Stimulated activated CD4-positive, alpha-beta T cell treated with anti-CD3 and anti-CD28 coated beads, Interleukin-1b, Interleukin-23, amount 100 ng/mL, for 4 hours (primary cell): ENCODE data around the gene HPS1.

Experiments used
- DNase-seq, 2 donors: peaks; one replicate each; pipeline ENCODE4 v3.0.0-alpha.2; 2020; ENCODE audit warnings: low read depth in 2 of 2

Gene HPS1

DNA sequence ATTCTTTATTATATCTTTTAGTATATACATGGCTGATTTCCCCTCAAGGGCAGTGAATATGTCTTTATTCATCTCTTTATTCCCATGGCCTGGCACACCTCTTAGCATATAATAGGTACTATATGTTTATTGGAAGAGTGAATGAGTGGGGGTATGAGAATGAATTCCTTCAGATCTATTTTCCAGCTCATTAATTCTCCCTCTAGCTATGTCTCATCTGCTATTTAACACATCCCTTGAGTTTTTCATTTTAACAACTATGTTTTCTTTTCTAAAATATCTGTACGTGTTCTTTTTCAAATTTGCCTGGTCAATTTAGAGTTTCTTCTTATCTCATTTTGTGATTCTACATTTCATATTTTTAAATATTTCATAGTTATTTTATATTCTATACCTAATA lies 14.4 kb downstream of the HPS1 start:
- DNase-seq = no peak

DNA sequence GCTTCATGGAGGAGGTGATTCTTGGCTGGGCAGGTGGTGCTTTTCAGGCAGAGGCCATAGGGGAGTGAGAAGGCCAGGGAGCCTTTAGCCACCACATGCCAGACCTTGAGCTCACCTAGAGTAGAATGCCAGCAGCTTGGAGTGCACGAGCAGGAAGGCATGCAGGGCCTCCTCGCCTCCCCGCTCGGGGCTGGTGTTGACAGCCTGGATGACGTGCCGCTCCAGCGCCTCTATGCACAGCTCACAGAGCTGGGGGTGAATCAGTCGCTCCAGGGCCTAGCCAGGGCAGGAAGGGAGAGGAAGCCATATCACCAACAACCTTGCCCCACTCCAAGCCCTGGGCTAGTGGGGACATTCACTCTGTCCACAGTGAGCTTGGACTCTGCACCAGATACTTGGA lies 15.7 kb downstream of the HPS1 start:
- DNase-seq = no peak

DNA sequence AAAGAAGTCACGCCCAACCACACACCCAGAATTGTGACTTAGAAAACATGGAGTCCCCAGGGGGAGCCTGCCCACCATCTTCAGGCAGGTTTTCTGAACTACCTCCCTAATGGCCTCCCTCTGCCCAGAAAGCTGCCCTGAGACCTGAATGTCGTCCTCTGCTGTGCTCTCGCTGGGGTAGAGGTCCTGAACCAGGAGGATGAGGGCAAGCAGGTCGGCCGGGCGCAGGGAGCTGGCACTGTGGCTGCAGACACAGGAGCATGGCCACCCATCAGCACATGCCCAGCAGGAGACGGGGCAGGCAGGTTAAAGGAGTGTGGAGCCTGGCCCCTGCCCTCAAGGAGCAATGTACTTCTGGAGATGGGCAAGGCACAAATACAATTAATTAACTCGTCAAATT lies 16.3 kb downstream of the HPS1 start:
- DNase-seq = no peak

DNA sequence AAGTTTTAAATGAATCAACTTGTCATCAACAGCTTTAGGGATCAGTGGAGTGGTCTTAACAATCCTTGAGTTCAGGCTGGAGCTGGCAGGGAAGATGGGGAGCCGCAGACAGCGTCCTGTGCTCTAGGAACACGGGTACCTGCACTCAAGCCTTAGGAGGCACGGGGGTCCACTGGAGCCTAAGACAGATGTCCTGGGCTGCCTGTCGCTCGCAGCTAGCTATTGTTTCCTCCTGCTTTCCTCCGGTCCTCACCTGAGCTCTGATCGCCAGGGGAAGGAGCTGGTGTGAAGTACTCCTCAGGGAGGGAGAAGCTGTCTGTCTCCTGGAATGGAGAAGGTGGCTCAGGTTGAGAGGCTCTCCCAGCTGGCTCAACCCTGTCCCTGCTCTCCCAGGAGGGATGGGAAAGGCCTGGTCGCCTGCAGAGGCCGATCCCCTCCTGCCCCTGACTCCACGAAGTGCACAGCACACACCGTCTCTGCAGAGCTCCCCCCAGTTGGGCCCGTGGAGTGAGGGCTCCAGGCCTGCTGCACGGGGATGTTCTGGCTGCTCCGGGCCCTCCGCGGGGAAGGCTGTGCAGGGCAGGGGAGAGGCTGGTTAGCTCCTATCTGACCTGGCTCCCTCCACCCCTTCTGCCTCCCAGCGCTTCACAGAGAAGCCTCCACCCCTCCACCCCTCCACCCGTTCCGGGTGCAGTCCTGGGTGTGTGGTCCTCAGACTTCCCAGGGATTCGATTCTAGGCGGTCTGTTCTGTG lies 17.2 kb downstream of the HPS1 start:
- DNase-seq = no peak

DNA sequence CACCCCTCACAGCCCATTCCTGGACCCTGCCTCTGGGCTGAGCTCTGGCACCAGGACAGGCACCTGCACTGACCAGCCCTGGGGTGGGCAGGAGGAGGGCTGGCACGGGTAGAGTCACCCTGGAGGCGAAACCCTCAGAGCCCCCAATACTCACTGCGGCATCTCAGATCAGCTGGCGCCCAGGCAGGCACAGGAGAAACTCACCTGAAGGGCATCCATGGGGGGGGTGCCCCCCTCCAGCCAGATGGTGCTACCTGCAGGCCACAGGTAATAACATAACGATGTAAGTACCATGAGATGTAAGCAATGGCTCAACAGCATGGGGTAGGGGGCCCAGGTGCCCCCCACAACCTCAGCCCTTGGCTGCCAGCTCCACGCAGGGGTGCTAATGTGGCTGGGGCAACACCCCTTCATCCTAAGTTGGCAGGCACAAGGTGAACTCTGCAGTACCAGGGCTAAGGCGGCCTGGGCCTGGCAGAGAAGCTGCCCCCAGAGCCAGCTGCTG lies 19.7 kb downstream of the HPS1 start:
- no peak for DNase-seq

DNA sequence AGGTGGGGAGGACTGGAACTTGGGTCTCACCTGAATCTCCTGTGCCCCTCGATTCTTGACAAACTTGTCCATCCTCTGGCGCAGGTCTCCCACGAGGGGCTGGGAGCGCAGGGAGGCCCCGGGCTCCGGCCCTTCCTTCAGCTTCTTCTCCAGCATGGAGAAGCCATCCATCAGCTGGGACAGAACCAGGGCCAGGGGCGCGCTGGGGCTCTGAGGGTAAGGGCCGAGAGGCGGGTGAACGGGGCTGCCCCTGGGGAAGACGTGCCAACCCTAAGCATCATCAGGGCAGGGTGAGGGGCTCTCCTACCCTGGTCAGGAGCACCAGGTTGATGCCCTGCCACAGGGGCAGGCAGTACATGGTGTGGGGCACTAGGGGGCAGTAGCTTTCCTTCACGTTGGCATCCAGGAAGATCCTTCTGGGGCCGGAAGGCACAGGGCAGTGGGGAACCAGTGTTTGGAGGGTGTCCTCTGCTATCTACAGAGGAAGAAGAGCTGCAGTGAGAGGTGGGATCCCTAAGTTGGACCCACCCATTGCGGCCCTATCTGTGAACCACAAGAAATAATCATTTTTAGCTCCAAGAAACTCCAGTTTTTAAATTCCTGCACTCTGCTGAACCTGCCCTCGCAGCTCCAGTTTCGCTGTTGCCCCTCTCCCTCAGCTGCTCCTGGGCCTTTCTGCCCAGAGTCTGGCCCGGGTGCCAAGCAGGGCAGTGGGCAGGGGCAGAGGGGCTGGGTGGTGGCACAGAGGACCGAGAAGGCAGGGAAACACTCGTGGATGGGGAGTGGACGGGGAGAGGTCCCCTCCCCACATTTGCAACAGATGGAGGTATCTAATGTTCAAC lies 21.0 kb downstream of the HPS1 start:
- DNase-seq = peak; percentile 15 to 32

DNA sequence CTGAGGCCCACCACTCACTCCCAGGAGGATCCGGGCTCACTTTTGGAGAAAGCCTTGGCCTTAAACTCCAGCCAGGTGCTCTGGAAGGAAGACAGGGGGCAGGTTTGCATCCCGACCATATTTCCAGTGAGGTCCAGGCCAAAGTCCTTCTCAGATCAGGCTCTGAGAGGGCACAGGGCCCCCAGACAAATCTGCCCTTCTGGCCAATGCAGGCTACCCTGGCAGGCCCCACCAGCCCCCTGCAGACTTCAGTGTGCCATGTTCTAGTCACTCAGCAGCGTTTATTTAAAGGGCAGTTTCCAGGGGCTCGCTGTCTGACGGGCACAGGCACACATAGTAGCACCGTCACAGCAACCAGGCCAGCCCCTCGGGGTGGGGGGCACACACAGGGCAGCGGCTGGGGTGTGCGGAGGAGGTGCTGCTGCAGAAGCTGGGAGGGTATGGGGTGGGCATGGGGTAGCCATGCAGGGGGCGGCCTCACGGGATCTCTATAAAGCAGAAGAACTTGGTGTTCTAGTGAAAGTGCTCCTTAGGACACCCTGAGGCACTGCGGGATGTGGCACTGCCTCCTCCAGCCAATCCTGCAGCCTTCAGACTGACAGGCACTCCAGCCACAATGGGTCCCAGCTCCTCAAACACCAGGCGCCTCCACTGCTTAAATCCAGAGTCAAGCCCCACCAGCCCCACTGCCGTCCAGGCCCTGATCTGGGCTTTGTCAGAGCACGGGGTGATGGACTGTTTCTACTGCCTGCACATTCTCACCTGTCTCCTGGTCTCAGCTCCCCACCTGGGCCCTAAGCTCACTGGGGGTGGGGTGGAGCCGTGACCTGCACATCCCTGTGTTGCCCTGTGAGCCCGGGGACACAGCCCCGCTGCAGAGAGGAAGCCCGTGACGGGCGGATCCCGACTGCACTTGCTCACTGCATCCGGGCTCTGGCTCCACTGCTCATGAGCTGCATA lies 22.2 kb downstream of the HPS1 start:
- no peak for DNase-seq

DNA sequence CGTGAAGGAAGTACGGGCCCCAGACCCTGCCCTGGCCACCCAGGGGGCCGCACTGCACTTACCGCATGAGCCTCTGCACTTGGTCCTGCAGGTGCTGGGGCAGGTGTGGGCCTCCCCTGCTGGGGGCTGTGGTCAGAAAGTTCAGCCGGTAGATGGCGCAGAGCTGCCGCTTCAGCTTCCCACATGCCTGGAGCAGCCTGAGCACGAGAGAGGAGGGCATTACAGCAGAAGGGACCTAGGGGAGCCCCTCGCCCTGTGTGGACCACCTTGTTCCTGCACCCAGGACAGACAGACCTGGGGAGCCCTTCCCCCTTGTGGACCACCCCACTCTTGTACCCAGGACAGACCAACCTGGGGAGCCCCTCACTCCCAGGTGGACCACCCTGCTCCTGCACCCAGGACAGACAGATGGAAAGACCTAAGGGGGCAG lies 23.0 kb downstream of the HPS1 start:
- no peak for DNase-seq

DNA sequence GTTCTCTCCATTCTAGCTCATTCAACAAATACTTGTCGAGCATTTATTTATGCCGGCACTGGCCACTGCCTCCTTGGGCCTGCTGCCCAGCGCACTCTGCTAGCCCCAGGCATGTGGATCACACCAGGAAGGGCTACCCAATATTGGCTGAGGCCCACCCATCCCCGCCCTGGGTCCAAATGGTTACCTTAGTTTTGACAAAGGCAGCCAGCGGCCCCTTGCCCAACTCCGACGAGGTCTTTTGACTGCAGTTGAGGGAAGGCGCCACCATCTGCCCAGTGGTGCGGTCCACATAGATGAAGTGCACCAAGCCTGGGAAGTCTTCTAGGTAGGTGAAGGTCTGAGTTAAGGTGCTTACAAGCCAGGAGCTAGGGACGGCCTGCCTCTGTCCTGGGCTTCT lies 24.6 kb downstream of the HPS1 start:
- DNase-seq = no peak

DNA sequence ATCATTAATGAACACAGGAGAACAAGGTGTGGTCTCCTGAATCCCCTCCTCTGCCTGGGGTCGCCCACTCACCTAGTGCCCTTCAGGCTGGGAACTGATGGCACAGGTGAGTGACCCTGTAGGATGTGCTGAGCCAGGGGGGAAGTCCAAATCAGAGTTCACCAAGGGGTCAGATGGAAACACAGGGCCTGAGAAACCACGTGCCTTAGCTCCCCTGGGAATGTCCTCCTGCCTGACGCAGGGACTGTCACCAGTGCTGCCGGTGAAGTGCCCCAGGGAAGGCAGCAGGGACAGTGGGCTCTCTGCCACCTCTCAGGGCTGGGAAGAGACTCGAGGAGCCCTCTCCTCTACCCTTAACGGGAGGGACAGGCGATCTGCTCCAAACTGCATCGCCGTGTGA lies 25.9 kb downstream of the HPS1 start:
- DNase-seq = no peak

DNA sequence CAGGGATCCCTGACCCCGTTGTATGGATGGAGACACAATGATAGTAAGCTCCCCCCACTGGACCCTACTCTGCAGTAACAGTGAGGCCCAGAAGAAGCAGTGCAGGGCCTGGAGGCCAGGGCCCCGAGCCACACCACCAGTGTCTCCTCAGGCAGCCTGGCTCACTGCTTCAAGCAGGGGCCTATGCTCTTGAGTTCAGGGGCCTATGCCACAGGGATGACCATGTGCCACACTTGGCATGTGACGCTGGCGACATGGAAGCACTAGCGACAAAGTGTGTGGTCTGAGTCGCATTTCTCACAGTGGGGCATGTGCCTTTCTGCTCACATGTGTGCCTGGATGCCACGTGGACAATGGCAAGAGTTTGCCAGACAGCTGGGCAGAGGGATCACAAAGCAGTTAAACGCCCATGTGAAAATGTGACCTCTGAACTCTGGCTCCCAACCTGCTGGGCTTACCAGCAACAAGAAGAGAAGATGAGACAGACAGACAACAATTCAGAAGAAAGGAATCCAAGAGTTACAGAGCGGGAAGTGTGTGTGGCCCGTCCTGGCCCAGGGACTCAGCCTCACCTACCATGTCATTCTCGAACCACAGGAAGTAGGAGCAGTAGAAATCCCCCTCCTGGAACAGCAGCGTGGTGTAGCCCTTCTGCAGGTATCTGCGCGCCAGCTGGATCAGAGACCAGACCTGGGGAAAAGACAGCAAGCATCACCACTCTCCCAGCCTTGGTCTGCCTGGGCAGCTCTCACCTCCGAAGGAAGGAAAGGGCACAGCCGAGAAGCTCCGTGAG lies 27.1 kb downstream of the HPS1 start:
- DNase-seq = no peak

DNA sequence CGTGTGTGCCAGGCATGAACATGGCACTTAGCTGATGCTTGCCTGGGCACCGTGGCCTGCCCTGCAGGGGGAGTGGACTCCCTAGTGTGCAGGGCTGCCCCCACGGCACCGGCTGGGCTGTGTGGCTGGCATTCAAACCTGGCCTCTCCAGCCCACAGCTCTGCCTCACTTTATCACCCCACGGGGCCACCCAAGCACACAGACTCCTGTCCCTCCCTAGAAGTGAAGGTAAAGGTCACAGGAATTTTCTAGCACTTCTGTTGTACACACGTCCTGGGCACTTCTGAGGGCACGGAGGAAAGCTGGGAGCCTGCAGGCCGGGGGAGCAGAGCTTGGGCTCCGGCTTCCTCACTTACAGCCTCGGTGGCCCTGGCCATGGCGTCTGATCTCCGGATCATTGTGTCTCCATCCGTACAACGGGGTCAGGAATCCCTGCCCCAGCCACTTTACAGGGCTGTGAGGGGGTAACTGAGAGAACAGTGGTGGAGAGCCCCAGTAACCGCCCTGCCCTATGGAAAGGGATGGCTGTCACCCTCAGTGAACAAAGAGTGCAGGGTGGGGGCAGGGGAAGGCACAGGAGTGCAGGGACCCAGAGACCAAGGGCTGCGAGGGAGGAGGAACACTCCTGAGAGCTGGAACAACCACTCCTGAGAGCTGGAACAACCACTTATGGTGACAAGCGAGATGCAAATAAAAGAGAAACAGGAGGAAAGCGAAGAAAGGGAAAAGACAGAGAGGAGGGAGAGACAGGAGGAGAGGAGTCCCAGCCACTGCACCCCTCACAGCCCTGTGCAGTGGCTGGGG lies 27.9 kb downstream of the HPS1 start:
- no peak for DNase-seq

DNA sequence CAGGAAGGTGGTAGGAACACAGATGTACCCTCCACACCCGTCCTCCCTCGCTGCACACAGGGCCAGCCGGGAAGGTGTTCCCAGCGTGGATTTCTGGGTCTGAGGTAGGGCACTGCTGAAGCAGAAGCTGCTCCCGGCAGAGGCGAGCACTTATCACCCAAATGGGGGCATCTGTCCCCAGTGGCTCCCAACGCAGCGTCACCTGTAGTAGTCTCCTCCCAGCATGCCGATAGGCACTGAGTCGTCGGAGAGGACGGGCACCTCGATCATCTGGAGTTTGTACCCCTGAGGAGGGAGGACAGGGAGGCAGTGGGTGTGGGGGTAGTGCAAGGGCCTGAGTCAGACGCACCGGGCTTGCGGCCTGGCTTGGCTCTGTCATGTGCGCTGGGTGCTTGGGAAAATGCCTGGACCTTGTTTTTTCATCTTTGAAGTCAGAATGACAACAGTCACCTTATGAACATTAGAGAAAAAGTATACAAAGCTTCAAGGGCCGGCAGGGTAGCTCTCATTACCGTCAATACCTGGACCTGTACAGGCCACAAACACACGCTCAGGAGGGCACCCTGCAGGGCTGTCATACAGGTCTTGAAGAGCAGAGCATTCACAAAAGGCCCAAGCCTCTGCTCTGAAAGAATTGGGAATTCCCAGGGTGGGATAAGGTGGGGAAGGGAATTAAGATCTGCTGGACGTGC lies 28.6 kb downstream of the HPS1 start:
- no peak for DNase-seq

DNA sequence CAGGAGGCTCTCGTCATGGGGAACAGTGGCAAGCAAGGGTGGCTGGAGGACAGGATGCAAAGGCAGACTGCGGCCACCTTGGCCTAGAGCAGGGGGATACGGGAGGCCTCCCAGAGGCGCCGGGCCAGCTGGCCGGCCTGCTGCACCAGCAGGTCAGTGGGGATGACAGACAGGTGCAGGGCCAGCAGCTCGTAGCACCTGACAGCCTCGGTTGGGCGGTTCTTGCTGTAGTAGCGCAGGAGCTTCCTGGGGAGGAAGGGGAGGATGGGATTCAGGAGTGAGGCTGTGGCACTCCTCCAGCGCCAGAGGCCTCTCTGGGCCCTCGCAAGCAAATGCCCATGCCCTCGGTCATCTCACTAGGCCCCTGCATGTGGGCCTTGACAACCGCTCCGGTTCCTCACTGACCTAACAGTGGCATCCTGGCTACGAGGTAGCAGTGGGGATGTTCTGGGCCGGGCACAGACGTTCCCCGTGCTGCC lies 29.2 kb downstream of the HPS1 start:
- DNase-seq = no peak

DNA sequence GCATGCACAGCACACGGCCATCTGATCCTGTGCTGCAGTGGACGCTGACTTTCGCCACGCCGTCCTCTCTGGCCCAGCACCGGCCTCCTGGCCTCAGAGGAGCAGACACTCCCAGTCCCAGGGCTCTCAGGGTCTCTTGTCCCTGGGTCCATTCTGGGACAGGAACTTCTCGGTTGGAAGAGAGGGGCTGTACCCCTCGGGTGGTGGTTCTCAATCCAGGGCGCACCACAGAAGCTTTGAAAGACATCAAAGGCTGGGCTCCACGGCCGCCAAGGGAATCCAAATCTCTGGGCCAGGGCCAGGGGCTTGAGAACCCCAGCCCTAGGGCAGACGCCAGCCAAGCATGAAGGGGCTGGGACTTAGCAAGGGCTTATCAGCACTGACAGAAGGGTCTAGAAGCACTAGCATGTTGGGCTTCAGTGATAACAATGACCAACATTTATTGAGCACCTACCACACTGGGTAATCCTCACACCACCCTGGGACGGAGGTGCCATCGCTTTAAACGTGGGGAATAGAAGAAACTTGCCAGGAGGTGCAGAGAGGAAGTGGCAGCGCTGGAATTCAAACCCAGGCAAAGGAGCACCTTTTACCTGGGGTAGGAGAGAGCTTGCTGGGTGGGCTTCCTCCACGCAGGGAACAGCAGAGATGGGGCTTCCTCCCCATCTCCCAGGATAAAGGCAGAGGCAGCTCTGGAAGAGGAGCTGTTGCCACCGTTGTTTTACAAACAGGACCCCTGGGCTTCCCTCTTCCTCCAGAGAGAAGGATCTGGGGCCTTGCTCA lies 29.9 kb downstream of the HPS1 start:
- no peak for DNase-seq

DNA sequence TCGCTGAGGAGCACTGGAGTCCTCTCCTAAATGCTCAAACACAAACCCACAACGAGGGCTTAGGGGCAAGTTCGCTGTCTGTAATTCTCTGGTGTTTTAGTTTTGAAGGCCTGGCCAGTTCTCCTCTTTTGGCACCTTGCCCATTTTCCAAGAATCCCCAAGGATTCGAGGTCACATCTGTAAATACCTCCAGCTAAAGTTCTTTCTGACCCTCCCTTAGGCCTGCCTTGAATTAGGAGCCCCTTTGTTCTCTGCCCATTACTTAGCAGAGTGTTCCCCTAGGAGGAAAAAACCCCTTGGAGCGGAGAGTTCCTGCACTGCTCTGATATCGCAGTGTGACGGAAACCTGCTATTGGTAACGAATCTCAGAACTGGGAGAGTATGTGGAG lies 31.0 kb downstream of the HPS1 start:
- DNase-seq = no peak

DNA sequence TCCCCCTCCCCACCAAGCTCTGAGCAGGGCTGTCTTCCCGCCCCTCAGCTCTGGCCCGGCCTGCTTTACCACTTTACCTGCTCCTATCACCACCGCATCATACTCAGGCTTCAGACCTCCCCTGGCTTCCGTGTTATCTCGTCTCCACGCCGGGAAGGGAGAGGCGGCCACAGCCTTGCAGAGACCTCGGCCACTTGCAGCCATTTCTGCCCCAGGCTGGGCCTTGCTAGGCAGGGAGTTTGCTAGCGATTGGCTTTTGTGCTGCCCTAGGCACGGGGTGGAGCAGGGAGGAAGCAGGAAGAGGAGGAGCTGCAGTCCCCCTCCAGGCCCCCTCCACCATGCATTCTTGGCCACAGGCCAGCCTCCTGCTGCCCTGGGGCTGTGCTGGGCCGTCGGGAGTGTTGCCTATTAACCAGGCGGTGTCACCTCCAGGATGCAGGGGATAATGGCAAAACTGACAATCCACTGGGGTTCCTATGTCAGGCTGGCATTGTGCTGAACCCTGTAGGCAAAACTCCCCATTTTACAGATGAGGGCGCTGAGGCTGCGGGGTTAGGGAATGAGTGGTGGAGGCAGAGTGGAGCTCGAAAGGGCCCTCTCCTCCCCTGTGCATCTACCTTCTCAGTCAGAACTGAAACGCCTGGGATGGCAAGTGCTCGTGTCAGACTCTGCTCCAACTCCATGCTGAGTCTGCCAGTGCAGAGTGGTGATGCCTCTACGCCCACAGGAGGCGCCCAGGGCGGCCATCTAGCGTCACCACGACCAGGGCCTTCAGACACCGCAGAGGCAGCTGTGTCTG lies 31.6 kb downstream of the HPS1 start, which contains the start of gene PYROXD2:
Gene PYROXD2 (minus strand): TSS at position 251 of the 799 bp plus-strand sequence. CDS start 47 bp downstream, at position 204.
- peak; percentile 6 to 30 for DNase-seq

DNA sequence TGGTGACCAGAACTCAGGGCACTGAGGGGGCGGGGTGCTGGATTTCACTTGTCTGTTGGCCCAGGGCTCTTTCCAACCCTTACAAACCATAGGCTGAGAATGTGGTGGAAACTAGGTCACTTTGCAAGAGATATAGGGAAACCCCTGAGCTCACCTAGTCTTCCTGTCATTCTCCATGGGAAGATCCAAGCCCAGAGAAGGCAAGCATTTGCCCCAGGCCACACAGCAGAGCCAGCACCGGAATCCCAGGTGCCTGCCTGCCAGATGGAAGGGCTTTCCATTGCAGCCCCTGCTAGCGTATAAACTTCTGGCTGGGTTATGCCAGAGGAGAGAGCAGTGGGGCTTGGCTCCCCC lies 32.2 kb downstream of the HPS1 start:
- no peak for DNase-seq
